ENCODE data around the gene CCDC8. TPM values are rescaled to one million over a fixed set of nuclear protein-coding genes. Genes with fewer than 3 reads are reported as not detected.

Gene CCDC8
- total and polyA plus RNA-seq, 2 experiments from 2014 or later: 5.6 to 16.5 TPM

- TF ChIP-seq, protein P1, sequence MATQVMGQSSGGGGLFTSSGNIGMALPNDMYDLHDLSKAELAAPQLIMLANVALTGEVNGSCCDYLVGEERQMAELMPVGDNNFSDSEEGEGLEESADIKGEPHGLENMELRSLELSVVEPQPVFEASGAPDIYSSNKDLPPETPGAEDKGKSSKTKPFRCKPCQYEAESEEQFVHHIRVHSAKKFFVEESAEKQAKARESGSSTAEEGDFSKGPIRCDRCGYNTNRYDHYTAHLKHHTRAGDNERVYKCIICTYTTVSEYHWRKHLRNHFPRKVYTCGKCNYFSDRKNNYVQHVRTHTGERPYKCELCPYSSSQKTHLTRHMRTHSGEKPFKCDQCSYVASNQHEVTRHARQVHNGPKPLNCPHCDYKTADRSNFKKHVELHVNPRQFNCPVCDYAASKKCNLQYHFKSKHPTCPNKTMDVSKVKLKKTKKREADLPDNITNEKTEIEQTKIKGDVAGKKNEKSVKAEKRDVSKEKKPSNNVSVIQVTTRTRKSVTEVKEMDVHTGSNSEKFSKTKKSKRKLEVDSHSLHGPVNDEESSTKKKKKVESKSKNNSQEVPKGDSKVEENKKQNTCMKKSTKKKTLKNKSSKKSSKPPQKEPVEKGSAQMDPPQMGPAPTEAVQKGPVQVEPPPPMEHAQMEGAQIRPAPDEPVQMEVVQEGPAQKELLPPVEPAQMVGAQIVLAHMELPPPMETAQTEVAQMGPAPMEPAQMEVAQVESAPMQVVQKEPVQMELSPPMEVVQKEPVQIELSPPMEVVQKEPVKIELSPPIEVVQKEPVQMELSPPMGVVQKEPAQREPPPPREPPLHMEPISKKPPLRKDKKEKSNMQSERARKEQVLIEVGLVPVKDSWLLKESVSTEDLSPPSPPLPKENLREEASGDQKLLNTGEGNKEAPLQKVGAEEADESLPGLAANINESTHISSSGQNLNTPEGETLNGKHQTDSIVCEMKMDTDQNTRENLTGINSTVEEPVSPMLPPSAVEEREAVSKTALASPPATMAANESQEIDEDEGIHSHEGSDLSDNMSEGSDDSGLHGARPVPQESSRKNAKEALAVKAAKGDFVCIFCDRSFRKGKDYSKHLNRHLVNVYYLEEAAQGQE (IDR thresholded peaks at IDR 0.05; ENCODE audit: unreplicated experiment): no peak
- TF ChIP-seq ZNF114 (CRISPR knock-in tag; IDR thresholded peaks at IDR 0.05): no peak
These were observed 41.9 kb downstream of the CCDC8 start (continued) for GRCh38 chr19:46371371-46371901.

- H3K36me3 Mint-ChIP-seq (ENCODE audit: low read depth): peaks cover 22% of the 10 kb centered on the region
- peaks cover 6% of the 10 kb centered on the region for H3K27me3 Mint-ChIP-seq (ENCODE audit: insufficient read depth, low read depth, poor library complexity)
- H3K27me3 ChIP-seq (ENCODE audit: insufficient read depth): no peaks in the 10 kb centered on the region
- no peaks in the 10 kb centered on the region for H3K36me3 ChIP-seq (ENCODE audit: insufficient read depth)
- ATAC-seq (no peak), DNase-seq (ENCODE audit: low spot score) (no peak)
- no peaks in the 10 kb centered on the region for H3K9me2 ChIP-seq (ENCODE audit: insufficient read depth)
- peaks cover 11% of the 10 kb centered on the region for H3F3A ChIP-seq (replicated peaks; ENCODE audit: low read depth)
- H2AFZ ChIP-seq: no peak overlapping the region
- H3K79me2 ChIP-seq (replicated peaks; ENCODE audit: insufficient read depth): peaks cover 77% of the 10 kb centered on the region
- H3K4me2 ChIP-seq: no peak overlapping the region
- H3K4me1 Mint-ChIP-seq: peaks cover 47% of the 10 kb centered on the region
- H3K4me3 ChIP-seq: no peak overlapping the region
- no peak overlapping the region for H3K27ac ChIP-seq (ENCODE audit: low read depth)
- peaks cover 27% of the 10 kb centered on the region for H3K4me1 ChIP-seq (ENCODE audit: insufficient read depth)
- H3K9me3 Mint-ChIP-seq: no peaks in the 10 kb centered on the region
- no peak overlapping the region for H3K4me3 Mint-ChIP-seq
- H3K27ac Mint-ChIP-seq: no peak overlapping the region
- peaks cover 5% of the 10 kb centered on the region for H4K20me1 ChIP-seq (replicated peaks; ENCODE audit: insufficient read depth)
- TF ChIP-seq, protein P2, sequence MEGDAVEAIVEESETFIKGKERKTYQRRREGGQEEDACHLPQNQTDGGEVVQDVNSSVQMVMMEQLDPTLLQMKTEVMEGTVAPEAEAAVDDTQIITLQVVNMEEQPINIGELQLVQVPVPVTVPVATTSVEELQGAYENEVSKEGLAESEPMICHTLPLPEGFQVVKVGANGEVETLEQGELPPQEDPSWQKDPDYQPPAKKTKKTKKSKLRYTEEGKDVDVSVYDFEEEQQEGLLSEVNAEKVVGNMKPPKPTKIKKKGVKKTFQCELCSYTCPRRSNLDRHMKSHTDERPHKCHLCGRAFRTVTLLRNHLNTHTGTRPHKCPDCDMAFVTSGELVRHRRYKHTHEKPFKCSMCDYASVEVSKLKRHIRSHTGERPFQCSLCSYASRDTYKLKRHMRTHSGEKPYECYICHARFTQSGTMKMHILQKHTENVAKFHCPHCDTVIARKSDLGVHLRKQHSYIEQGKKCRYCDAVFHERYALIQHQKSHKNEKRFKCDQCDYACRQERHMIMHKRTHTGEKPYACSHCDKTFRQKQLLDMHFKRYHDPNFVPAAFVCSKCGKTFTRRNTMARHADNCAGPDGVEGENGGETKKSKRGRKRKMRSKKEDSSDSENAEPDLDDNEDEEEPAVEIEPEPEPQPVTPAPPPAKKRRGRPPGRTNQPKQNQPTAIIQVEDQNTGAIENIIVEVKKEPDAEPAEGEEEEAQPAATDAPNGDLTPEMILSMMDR (conservative IDR thresholded peaks at IDR 0.05; ENCODE audit: low read depth in 2 of 2): no peak
- no peak for TF ChIP-seq CREB1 (CRISPR knock-in tag; IDR thresholded peaks at IDR 0.05; ENCODE audit: low read depth)
- TF ChIP-seq, protein P3, sequence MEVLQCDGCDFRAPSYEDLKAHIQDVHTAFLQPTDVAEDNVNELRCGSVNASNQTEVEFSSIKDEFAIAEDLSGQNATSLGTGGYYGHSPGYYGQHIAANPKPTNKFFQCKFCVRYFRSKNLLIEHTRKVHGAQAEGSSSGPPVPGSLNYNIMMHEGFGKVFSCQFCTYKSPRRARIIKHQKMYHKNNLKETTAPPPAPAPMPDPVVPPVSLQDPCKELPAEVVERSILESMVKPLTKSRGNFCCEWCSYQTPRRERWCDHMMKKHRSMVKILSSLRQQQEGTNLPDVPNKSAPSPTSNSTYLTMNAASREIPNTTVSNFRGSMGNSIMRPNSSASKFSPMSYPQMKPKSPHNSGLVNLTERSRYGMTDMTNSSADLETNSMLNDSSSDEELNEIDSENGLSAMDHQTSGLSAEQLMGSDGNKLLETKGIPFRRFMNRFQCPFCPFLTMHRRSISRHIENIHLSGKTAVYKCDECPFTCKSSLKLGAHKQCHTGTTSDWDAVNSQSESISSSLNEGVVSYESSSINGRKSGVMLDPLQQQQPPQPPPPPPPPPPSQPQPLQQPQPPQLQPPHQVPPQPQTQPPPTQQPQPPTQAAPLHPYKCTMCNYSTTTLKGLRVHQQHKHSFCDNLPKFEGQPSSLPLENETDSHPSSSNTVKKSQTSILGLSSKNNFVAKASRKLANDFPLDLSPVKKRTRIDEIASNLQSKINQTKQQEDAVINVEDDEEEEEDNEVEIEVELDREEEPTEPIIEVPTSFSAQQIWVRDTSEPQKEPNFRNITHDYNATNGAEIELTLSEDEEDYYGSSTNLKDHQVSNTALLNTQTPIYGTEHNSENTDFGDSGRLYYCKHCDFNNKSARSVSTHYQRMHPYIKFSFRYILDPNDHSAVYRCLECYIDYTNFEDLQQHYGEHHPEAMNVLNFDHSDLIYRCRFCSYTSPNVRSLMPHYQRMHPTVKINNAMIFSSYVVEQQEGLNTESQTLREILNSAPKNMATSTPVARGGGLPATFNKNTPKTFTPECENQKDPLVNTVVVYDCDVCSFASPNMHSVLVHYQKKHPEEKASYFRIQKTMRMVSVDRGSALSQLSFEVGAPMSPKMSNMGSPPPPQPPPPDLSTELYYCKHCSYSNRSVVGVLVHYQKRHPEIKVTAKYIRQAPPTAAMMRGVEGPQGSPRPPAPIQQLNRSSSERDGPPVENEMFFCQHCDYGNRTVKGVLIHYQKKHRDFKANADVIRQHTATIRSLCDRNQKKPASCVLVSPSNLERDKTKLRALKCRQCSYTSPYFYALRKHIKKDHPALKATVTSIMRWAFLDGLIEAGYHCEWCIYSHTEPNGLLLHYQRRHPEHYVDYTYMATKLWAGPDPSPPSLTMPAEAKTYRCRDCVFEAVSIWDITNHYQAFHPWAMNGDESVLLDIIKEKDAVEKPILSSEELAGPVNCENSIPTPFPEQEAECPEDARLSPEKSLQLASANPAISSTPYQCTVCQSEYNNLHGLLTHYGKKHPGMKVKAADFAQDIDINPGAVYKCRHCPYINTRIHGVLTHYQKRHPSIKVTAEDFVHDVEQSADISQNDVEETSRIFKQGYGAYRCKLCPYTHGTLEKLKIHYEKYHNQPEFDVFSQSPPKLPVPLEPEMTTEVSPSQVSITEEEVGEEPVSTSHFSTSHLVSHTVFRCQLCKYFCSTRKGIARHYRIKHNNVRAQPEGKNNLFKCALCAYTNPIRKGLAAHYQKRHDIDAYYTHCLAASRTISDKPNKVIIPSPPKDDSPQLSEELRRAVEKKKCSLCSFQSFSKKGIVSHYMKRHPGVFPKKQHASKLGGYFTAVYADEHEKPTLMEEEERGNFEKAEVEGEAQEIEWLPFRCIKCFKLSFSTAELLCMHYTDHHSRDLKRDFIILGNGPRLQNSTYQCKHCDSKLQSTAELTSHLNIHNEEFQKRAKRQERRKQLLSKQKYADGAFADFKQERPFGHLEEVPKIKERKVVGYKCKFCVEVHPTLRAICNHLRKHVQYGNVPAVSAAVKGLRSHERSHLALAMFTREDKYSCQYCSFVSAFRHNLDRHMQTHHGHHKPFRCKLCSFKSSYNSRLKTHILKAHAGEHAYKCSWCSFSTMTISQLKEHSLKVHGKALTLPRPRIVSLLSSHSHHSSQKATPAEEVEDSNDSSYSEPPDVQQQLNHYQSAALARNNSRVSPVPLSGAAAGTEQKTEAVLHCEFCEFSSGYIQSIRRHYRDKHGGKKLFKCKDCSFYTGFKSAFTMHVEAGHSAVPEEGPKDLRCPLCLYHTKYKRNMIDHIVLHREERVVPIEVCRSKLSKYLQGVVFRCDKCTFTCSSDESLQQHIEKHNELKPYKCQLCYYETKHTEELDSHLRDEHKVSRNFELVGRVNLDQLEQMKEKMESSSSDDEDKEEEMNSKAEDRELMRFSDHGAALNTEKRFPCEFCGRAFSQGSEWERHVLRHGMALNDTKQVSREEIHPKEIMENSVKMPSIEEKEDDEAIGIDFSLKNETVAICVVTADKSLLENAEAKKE (CRISPR knock-in tag; IDR thresholded peaks at IDR 0.05): no peak
- no peak for TF ChIP-seq NANOG (IDR thresholded peaks at IDR 0.05; ENCODE audit: borderline replicate concordance)
- no peak for TF ChIP-seq POLR2AphosphoS5 (IDR thresholded peaks at IDR 0.05; ENCODE audit: low read depth)
- TF ChIP-seq EZH2phosphoT487 (IDR thresholded peaks at IDR 0.05; ENCODE audit: unreplicated experiment): no peak
- TF ChIP-seq EZH2 (IDR thresholded peaks at IDR 0.05; ENCODE audit: low read depth, unreplicated experiment): no peak
- no peak for TF ChIP-seq JUNB (IDR thresholded peaks at IDR 0.05; ENCODE audit: unreplicated experiment)
- TF ChIP-seq, protein P1 (IDR thresholded peaks at IDR 0.05; ENCODE audit: unreplicated experiment): no peak
- TF ChIP-seq ZNF114 (CRISPR knock-in tag; IDR thresholded peaks at IDR 0.05): no peak
These were observed 43.5 kb downstream of the CCDC8 start for GRCh38 chr19:46369817-46370216.
